ENCODE results near the gene GUCY2C. TPM values are rescaled to one million over a fixed set of nuclear protein-coding genes. Genes with fewer than 3 reads are reported as not detected.
A peak's percentile ranks its signal among the peaks of the same experiment; 100 is the strongest.

The GUCY2C gene
- total and polyA plus RNA-seq, 2 donors (not counting 3 experiments of a cell fraction or from before 2014, with no cell fraction given): not detected

DNA sequence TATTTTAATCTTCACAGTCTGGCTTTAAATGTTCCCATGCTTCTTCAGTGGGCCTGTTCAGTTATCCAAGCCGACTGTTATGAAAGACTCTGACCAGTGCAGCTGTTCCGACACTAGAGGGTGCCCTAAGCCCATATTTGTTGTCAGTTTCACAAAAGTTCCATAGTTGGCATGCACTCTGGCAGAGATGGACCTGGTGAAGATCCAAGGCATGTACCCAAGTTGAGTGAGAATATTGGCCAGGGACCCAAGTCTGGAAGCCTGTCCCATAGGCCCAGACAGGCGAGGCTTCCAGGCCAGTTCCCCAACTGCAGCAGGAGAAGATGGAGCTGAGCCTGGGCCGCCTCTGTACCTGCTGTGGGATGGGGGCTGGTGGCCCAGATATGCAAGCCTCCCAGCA, 27.4 kb upstream of the GUCY2C start:
- dilution Hi-C loops (cut with MboI; ENCODE audit: extremely low pct_ligation_motif_present, low sequenced_read_pairs): no loop called here
- FAIRE-seq: peak; percentile 70

More for the DNA sequence above, 27.4 kb upstream of the GUCY2C start:
- Histone ChIP-seq H3K9me1 (replicated peaks; ENCODE audit: control insufficient read depth, extremely low read depth, insufficient read depth, low read length) (no peaks in the 10 kb centered on the region), H3K79me2 (ENCODE audit: control insufficient read depth, insufficient read depth, low read length) (no peaks in the 10 kb centered on the region), H3K27me3 (ENCODE audit: control insufficient read depth in 2 of 2, insufficient read depth in 2 of 2, low read length in 2 of 2) (peaks cover 0 to 2% of the 10 kb centered on the region in 2 experiments), H3K4me2 (ENCODE audit: insufficient read depth, low read length) (no peak overlapping the region), H3K27ac (ENCODE audit: insufficient read depth, low read depth, low read length) (no peak overlapping the region), H3K4me1 (ENCODE audit: control insufficient read depth, extremely low read depth, insufficient read depth, low read length) (no peaks in the 10 kb centered on the region), H3K4me3 (replicated peaks in 1 of 3; ENCODE audit: insufficient read depth in 1 of 3, low read depth in 1 of 3, low read length in 3 of 3) (no peak overlapping the region), H2AFZ (ENCODE audit: low read depth, low read length) (no peak overlapping the region), H3K9me3 (replicated peaks; ENCODE audit: control insufficient read depth, insufficient read depth, low read length) (no peaks in the 10 kb centered on the region), H3K9ac (replicated peaks; ENCODE audit: extremely low read depth, insufficient read depth, low read length) (no peak overlapping the region), H4K20me1 (replicated peaks; ENCODE audit: control insufficient read depth, extremely low read depth, insufficient read depth, low read length) (no peaks in the 10 kb centered on the region), H3K36me3 (ENCODE audit: control insufficient read depth in 2 of 2, extremely low read depth in 1 of 2, insufficient read depth in 2 of 2, low read length in 2 of 2) (no peaks in the 10 kb centered on the region)
- ChIA-PET CTCF (interaction anchor here (0.7 to 2.6 kb wide), 17 partner anchors 9 to 861 kb away, joined by 3 to 56 read pairs (median 4); partner anchors contain the start of gene RERG), POLR2A (no interaction called here)
- DNase-seq (ENCODE audit: low read depth, low spot score): peak; percentile 56
- no TSS peak for BruUV-seq (replicated peaks)
- TF ChIP-seq CTCF (IDR thresholded peaks at IDR 0.05; ENCODE audit: extremely low read depth in 1 of 2, insufficient read depth in 1 of 2, low read depth in 1 of 2, low read length in 2 of 2) (peak; percentile 57 to 75), GATA2 (IDR thresholded peaks at IDR 0.05; ENCODE audit: insufficient read depth, insufficient read length, low read depth, low read length) (no peak)
- intact Hi-C loops (cut with micrococcal nuclease): loop anchor here (1.0 to 10.0 kb wide), 5 partner anchors 122 to 801 kb away; partner anchors contain the start of gene RERG

All from endothelial cell of umbilical vein (primary cell).